HG02759 (cell line): ENCODE data around the gene TOB1.
A peak's percentile ranks its signal among the peaks of the same experiment; 100 is the strongest.

Experiments
- ATAC-seq: cut with Tn5 transposase; IDR thresholded peaks from one replicate; pipeline ENCODE4 v1.9.1; 2021; ENCODE audit warnings: mild to moderate bottlenecking, moderate library complexity; ENCODE audit not compliant: unreplicated experiment

TOB1 gene

DNA sequence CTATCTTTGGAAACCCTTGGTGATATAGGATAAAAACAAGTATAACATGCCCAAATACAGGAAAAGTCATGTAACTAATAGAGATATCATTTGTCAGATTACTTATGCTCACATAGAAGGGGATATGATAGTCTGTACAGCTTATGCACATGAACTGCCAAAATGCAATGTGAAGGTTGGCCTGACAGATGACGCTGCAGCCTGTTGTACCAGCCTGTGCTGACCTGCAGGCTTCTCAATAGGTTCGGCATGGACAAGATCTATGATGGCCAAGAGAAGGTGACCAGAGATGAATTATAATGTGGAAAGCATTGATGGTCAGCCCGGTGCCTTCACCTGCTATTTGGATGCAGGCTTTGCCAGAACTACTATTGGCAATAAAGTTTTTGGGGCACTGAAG is 18.1 kb downstream of the TOB1 start:
- ATAC-seq, result no peak

DNA sequence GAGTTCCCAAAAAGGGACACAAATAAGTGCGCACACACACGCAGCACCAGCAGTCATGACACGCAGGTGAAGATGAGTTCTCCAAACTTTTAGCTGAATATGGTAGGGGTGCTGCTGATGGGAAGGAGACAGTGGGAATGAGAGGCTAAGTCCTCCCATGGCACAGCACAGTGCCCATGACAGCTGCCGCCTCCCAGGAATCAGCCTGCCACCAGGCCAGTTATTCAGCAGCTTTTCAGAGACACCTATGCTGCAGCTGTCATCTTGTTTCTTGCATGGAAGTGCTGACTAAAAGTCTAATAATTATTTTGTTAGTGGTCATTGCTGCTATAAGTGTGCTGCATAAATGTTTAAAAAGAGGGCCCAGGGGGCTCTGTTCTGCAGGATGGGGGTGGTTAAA is 18.6 kb downstream of the TOB1 start:
- no peak for ATAC-seq

DNA sequence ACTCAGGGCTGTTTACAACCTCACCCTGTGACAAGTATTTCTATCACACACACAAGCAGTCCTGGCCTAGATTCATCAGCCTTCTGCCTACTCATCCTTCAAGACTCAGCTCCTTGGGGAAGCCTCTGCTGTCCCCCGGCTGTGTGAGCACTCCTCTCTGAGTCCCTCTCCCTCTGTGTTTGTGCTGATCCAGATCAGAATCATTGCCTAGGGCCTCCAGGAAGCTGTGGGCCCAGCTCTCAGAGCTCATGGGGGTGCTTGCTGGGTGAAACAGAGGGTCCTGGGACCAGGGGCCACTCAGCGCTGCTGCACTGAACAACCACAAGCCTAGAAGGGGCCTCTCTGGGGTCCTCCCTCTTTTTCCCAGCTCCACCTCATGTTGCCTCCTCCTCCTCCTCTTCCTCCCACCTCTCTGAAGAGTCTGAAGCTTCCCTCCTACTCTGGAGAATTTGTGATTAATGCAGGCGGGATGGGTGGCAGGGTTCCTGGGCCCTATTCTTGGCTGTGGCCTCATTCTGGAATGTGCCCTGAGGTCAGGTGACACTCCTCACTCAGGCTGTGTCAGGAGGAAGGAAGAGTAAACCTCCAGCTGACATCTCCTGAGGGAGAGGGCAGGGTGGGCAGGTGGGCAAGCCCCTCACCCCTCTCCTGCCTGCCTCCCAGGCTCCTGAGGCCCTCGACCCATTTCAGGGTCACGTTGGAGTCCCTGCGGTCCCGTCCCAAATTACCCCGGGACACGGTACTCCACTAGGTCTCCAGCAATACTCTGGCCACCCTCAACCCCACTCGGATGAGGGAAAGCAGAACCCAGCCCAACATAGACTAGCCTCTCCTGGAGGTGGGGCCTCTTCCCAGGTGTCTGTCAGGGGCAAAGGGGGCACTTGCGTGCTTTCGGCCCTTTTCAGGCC is 20.7 kb downstream of the TOB1 start:
- no peak for ATAC-seq

DNA sequence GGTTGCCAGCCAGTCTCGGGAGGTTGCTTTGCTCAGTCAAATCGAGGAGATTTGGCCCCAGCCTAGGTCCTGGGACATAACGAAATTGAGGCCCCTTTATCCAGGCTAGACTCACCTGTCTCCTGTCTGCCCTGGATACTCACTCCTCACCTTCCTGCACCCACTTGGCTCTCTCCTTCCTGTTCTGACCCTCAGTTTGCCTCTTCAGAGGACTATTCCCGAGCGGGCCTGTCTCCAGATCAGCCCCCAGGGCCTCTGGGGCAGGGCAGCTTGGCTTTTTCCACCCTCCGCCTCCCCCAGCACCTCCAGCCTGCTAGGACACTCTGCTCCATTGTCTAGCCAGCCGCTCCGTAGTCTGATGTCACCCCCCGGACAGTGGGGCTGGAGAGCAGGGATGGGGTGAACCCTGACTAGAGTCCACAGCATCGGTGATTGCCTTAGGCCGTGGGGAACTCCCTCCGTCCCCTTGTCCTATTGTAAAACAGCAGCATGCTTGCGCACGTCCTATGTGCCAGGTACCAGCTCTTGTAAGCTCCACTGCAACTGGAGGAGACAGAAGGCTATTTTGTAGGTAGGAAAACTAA is 21.9 kb downstream of the TOB1 start:
- ATAC-seq, result no peak

DNA sequence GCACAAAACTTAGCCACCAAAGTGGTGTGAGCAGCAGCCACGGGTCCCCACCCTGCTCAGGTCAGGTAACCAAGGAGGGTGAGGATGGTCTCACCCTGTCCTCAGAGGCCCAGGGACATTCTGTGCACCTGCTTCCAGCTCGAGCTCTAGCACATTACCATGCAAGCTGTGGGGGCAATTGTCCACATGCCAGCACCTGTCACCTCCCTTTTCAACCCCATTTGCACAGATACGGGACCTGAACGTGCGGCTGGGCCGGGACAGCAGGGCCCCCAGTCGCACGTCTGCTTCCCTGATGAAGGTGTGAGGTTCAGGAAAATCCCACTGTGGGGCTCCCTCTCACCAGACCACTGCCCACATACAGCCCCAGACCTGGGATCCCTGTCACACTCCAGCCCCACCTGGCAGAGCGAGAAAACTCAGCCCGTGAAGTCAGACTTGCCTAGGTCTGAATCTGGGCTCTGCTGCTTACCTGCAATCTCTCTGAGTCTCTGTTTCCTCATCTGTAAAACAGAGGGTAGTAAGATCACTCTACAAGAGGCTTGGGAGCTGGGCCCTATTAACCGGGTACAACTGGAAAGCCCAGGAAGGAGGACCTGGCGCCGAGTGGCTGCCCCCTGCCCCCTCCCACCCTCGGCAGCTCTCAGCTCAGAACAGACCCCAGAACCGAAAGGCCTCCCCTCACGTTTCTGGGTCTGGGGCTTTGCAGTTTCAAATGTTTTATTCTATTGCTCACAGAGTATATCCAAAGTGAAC is 22.8 kb downstream of the TOB1 start:
- ATAC-seq, result no peak

DNA sequence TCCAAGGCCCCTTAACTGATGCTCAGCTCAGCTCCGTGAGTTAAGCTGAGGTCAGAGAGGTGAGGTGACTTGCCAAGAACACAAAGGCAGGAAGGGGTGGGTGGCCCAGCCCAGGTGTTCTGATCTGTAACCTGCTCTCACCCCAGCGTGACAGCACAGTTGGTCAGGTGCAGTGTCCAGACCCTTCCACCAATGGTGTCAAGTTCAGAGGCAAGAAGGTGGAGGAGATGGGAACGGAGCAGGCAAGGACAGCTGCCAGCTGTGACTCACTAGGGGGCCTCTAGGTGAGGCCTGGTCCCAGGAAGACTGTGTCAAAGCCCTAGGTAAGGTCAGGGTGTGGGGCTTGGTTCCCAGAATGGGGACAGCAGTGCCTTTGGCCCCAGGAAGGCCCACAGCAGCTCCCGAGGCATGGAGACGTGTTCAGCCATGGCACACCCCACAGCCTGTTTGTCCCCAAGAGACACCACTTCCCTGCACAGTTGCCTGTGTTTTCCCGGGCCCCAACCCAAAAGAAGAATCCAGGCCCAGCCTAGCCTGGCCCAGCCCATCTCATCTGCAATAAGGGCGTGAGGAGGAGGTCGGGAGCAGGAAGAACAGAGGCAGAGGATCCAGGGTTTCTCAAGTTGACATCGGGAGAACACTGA is 23.5 kb downstream of the TOB1 start:
- ATAC-seq, result no peak

DNA sequence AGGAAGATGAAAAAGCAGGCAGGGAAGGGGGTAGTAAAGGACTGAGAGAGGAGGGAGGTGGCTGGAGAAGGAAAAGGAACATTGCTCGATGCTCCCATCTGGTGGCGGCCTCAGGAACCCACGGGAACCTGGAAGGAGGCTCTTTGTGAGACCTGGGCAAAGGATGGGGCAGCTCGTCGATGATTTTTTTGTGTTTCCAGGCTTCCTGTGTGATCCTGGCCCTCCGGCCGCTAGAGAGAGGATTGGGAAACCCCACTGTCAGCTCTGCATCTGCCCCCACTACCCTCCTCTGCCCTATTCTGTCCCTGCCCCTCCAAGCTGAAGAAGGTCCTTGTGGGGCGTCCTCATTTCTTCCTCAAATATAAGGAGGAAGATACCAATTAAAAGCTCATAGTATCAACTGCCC is 24.2 kb downstream of the TOB1 start:
- peak; percentile 47 for ATAC-seq

DNA sequence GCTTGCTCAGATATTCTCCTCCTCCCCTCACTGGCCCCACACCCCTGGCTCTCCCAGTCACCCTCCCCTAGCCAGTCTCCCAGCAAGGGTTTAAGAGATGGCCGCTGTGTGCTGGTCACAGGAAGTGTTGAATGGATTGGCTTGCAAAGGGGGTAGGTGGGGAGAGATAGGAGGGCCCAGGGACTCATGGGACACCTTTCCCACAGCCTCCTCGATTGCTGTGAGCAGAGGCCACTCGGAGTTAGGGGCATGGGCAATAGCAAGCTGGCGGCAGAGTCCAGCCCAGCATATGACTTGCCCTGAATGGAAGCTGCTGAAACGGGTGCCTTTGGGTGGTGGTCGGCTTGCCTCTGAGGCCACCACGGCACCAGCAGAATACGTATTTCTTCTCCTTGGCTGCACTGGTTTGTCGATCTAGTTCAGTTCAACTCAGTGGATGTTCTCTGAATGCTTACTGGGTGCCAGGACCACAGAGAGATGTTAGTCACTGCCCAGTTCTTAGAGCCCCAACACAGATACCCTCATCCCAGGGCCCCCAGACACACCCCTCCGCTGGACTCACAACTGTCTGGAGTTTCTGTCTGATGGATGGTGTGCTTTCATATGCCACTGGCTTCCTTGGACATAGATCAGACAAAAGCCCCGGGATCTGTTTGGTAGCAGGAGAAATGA is 24.7 kb downstream of the TOB1 start:
- ATAC-seq, result no peak

DNA sequence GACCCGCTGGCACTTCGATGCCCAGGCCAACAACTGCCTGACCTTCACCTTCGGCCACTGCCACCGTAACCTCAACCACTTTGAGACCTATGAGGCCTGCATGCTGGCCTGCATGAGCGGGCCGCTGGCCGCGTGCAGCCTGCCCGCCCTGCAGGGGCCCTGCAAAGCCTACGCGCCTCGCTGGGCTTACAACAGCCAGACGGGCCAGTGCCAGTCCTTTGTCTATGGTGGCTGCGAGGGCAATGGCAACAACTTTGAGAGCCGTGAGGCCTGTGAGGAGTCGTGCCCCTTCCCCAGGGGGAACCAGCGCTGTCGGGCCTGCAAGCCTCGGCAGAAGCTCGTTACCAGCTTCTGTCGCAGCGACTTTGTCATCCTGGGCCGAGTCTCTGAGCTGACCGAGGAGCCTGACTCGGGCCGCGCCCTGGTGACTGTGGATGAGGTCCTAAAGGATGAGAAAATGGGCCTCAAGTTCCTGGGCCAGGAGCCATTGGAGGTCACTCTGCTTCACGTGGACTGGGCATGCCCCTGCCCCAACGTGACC is 25.8 kb downstream of the TOB1 start:
- no peak for ATAC-seq

DNA sequence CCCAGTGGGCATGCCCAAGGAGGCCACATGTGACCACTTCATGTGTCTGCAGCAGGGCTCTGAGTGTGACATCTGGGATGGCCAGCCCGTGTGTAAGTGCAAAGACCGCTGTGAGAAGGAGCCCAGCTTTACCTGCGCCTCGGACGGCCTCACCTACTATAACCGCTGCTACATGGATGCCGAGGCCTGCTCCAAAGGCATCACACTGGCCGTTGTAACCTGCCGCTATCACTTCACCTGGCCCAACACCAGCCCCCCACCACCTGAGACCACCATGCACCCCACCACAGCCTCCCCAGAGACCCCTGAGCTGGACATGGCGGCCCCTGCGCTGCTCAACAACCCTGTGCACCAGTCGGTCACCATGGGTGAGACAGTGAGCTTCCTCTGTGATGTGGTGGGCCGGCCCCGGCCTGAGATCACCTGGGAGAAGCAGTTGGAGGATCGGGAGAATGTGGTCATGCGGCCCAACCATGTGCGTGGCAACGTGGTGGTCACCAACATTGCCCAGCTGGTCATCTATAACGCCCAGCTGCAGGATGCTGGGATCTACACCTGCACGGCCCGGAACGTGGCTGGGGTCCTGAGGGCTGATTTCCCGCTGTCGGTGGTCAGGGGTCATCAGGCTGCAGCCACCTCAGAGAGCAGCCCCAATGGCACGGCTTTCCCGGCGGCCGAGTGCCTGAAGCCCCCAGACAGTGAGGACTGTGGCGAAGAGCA is 26.4 kb downstream of the TOB1 start:
- no peak for ATAC-seq

DNA sequence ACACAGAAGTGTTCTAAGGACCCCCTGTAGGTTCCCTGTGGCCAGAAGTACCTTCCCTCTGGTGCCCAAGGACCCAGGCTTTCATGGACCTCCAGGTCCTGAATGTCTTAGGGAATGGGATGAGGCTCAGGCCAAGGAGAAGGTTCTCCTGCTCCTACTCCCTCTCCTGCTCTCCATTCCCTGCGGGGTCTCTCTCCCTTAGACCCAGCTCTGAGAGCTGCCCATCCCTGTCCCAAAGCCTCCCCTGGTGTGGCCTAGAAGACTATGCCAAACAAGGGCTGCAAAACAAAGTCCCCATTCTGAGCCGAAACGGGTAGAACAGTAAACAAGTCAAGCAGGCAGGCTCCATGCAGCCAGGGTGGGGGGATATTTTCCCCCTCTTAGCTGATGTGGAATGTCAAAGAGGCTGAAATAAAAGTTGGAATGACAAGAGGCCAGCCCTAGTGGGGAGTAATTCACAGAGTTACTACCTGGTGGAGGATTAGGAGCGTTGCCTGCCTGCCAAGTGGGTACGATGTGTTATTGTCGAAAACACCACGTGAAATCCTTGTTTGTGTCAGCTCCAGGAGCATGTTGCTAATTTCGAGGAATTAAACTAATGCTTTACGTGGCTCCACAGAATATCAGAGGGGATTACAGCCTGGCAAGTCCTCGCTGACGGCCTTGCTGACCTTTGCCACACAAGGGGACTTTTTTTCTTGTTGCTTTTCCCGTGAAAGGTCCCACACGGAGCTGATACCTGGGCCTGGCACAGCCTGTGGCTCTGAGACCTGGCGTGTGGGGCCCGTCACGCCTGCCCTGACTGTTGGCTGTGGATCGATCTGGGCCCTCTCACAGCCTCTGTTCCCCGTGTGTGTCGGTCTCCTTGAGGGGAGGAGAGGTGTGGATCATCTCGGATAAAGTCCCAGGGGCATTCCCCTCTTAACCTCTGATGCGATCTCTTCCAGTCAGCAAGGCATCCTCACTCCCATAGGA is 27.9 kb downstream of the TOB1 start:
- ATAC-seq, result no peak

DNA sequence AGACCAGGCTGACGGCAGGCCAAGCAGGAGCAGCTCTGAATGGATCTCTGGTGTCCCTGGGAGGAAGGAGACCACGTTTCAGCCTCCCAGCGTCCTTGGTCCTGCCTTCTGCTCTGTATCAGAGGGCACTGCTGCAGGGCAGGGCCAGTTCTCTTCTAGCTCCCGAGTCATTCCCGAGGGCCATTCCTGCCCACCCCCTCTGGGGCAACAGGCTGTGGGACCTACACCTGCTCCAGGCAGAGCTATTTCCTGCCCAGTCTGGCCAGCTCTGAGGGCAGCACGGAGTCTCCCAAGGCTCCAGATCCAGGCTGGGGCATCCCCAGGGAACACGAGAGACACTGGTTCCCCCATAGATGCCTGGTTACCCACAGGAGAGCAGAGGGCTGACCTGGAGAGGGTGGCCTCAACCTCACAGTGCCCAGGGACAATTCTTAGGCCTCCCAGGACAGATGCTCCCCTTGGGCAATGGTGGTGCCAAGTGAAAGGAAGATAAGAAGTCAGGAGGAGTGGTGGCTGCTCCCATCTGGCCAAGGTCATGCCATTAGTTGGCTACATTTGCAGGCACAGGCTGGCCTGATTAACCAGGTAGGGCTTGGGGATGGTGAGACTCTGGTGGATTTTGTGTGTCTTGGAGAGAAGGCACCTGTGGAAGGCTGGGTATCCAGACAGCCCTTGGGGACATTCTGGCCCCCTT is 28.7 kb downstream of the TOB1 start:
- ATAC-seq, result no peak

DNA sequence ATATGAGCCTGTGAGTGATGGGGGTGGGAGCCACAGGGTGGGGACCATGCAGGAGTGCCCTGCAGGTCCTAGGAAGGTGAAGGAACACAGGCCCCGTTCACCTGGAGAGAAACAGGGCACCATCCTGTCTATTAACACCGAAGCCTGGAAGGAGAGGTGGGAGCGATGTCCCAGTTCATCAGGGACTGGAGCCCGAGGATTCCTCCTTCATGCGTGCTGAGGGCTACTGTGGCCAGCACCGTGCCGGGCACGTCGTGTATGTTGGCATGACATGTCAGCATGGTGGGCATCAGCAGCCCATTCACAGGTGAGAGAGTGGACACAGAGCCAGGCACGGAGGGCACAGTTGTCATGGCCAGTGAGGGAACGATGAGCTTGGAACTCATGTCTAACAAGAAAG is 29.3 kb downstream of the TOB1 start:
- ATAC-seq, result no peak

DNA sequence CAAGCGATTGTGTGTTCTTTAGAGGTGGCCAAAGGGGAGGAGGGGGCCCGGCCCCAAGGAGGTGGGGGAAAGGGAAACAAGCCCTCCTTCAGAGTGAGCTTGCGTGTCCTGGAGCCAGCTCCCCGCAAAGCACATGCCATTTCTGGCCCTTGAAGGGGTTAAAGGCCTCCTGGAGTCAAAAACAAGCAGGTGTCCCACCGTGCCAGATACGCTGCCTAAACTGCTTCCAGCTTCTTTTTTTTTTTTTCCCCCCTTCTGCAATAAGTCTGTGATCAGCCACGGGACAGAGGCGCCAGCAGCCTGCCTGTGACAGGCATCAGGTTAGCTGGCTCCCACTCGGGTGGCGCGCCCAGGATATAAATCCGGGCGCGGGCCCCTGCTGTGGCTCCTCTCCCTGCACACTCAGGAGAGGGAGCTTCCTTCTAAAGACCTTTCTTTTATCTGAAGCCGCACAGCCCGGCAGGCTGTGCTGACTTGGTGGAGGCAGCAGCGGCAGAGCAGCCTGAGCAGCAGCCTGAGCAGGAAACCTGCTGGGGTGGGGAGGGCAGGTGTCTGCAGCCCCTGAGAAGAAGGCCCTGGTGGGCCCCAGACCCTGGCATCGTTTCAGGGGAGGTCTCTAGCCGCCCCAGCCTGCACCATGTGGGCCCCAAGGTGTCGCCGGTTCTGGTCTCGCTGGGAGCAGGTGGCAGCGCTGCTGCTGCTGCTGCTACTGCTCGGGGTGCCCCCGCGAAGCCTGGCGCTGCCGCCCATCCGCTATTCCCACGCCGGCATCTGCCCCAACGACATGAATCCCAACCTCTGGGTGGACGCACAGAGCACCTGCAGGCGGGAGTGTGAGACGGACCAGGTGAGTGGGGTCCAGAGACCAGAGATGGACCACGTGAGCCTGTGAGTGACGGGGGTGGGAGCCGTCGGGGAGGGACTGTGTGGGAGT is 30.6 kb downstream of the TOB1 start, which contains the start of gene WFIKKN2:
WFIKKN2 (plus strand) TSS at position 286 of the 934 bp plus-strand sequence; CDS start at position 638, 352 bp downstream.
- no peak for ATAC-seq

DNA sequence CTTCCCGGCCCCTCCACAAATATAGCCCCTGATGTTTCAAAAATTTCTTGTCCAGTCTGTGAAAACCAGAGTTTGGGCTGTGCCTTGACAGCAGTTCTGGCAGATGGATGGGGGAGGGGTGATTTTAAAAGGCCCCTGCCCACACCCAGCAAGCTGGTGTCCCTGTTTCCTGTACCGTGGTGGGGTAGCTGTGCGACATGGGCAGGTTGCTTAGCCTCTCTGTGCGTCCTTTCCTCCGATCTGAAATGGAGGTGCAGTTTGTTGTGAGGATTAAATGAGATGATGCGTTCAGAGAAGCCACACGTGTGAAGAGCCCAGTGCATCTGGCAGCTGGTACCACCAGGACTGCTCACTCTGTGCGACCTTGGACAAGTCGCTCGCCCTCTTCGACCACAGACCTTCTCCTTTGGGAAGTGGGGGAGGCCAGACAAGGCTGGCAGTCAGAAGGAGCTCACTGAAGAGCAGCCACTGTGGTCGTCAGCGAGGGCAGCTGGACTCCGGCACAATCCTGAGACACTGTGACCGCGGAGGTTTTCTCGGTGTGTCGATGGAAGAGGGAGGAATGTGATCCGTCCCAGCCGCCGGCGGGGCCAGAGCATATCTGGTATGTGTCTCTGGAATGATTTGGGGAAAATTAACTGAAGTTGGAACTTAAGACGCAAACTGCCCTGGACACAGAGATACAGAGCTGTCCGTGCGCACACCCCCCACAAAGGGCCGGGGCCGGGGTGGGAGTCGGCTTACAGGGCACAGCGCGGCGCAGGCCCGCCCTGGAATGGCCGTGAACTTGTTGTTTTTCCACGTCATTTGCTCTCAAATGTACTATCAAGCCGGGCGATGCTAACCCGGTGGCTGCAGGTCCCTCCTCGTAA is 31.5 kb downstream of the TOB1 start:
- no peak for ATAC-seq
